Effector memory CD4-positive, alpha-beta T cell (primary cell): ENCODE measurements around the gene STK17B.

Experiments
- DNase-seq, 3 donors: peaks; one replicate each; pipeline ENCODE4 v3.0.0-alpha.2; 2020
- H3K27ac ChIP-seq: 2 replicates; pipeline ENCODE4 v1.7.0; 2013; ENCODE audit warnings: mild to moderate bottlenecking, low read length, moderate library complexity; ENCODE audit not compliant: insufficient read depth, poor library complexity, severe bottlenecking
- H3K27me3 ChIP-seq: replicated peaks from 2 replicates; pipeline ENCODE4 v1.7.0; 2013; ENCODE audit warnings: mild to moderate bottlenecking, low read length; ENCODE audit not compliant: insufficient read depth, control insufficient read depth, poor library complexity, severe bottlenecking
- H3K36me3 ChIP-seq: 2 replicates; pipeline ENCODE4 v1.7.0; 2013; ENCODE audit warnings: mild to moderate bottlenecking, low read length, moderate library complexity; ENCODE audit not compliant: control insufficient read depth, insufficient read depth
- H3K4me1 ChIP-seq: 2 replicates; pipeline ENCODE4 v1.7.0; 2013; ENCODE audit warnings: low read length, mild to moderate bottlenecking; ENCODE audit not compliant: control insufficient read depth, insufficient read depth, poor library complexity, severe bottlenecking
- H3K4me3 ChIP-seq: 2 replicates; pipeline ENCODE4 v1.7.0; 2013; ENCODE audit warnings: low read length, low read depth, mild to moderate bottlenecking; ENCODE audit not compliant: insufficient read depth, poor library complexity, severe bottlenecking
- H3K9me3 ChIP-seq: 2 replicates; pipeline ENCODE4 v1.7.0; 2013; ENCODE audit warnings: mild to moderate bottlenecking, low read length, moderate library complexity; ENCODE audit not compliant: control insufficient read depth

STK17B gene

GRCh38 chr2:196173505-196173904 lies 2.1 kb upstream of the STK17B start:
- H3K36me3 ChIP-seq, result peaks cover 22% of the 10 kb centered on the region
- H3K4me3 ChIP-seq, result peak overlapping the region; percentile 66
- H3K4me1 ChIP-seq, result peaks cover 58% of the 10 kb centered on the region
- peak overlapping the region; percentile 89 for H3K27ac ChIP-seq
- DNase-seq, result no peak
- no peaks in the 10 kb centered on the region for H3K27me3 ChIP-seq
- no peaks in the 10 kb centered on the region for H3K9me3 ChIP-seq

GRCh38 chr2:196172951-196173350 lies 1.6 kb upstream of the STK17B start:
- H3K9me3 ChIP-seq, result no peaks in the 10 kb centered on the region
- H3K4me3 ChIP-seq, result peak overlapping the region; percentile 66
- H3K36me3 ChIP-seq, result peaks cover 22% of the 10 kb centered on the region
- no peak for DNase-seq
- no peaks in the 10 kb centered on the region for H3K27me3 ChIP-seq
- peak overlapping the region; percentile 89 for H3K27ac ChIP-seq
- H3K4me1 ChIP-seq, result peaks cover 55% of the 10 kb centered on the region

- DNase-seq, result no peak
- no peaks in the 10 kb centered on the region for H3K9me3 ChIP-seq
- peak overlapping the region; percentile 89 for H3K27ac ChIP-seq
- no peaks in the 10 kb centered on the region for H3K27me3 ChIP-seq
- H3K36me3 ChIP-seq, result peaks cover 27% of the 10 kb centered on the region
- H3K4me3 ChIP-seq, result peak overlapping the region; percentile 66
- peaks cover 45% of the 10 kb centered on the region for H3K4me1 ChIP-seq
These were observed 568 bp upstream of the STK17B start for GRCh38 chr2:196171946-196172345.

- H3K9me3 ChIP-seq, result no peaks in the 10 kb centered on the region
- no peak for DNase-seq
- peak overlapping the region; percentile 98 for H3K4me3 ChIP-seq
- no peaks in the 10 kb centered on the region for H3K27me3 ChIP-seq
- peaks cover 40% of the 10 kb centered on the region for H3K4me1 ChIP-seq
- H3K36me3 ChIP-seq, result peaks cover 27% of the 10 kb centered on the region
- peak overlapping the region; percentile 94 for H3K27ac ChIP-seq
These were observed 651 bp downstream of the STK17B start for GRCh38 chr2:196170606-196171247.

DNA sequence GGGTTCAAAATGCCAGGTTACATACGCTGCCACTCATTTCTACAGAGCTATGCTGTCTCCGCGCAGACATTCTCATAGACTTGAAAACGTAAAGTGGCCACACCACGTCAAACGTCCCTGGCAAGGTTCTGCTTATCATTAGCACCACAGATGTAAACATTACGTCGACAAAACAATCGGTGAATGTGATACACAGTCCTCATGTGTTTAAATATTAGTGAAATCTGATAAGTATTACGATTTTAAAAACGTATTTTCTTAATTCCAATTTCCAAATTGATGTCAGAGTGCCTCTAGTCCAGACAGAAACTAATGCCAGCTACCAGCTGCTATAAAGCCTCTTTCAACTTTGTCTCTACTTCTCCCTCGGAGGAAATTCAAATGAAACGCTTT lies 1.2 kb downstream of the STK17B start:
- Histone ChIP-seq H3K9me3 (no peaks in the 10 kb centered on the region), H3K36me3 (peaks cover 27% of the 10 kb centered on the region), H3K4me3 (peak overlapping the region; percentile 98), H3K27ac (peak overlapping the region; percentile 94), H3K27me3 (no peaks in the 10 kb centered on the region), H3K4me1 (peaks cover 39% of the 10 kb centered on the region)
- no peak for DNase-seq

- Histone ChIP-seq H3K36me3 (peaks cover 33% of the 10 kb centered on the region), H3K27ac (peak overlapping the region; percentile 94), H3K4me1 (peaks cover 40% of the 10 kb centered on the region), H3K27me3 (no peaks in the 10 kb centered on the region), H3K9me3 (no peaks in the 10 kb centered on the region), H3K4me3 (peak overlapping the region; percentile 98)
- no peak for DNase-seq
These were observed 1.9 kb downstream of the STK17B start for GRCh38 chr2:196169516-196169915.

DNA sequence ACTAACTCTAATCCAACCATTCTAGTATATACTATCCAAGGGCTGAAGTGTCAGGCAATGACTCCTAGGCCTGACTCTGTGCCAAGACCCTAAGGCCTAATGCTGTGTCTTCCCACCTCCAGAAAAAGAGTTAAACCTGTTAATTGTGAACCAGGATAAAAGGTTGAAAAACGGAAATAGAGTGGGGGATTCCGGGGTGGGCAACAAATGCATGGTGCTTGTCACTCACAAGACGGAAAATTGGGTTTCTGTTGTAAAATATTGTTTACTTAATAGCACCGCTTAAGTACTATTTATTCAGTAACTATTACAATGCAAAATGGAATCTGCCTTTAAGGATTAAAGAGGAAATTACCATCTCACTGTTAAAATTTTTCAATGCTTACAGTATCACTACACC lies 3.2 kb downstream of the STK17B start:
- no peak for DNase-seq
- H3K4me3 ChIP-seq, result peak overlapping the region; percentile 98
- H3K27me3 ChIP-seq, result no peaks in the 10 kb centered on the region
- peak overlapping the region; percentile 94 for H3K27ac ChIP-seq
- H3K36me3 ChIP-seq, result peaks cover 33% of the 10 kb centered on the region
- peaks cover 32% of the 10 kb centered on the region for H3K4me1 ChIP-seq
- H3K9me3 ChIP-seq, result no peaks in the 10 kb centered on the region

DNA sequence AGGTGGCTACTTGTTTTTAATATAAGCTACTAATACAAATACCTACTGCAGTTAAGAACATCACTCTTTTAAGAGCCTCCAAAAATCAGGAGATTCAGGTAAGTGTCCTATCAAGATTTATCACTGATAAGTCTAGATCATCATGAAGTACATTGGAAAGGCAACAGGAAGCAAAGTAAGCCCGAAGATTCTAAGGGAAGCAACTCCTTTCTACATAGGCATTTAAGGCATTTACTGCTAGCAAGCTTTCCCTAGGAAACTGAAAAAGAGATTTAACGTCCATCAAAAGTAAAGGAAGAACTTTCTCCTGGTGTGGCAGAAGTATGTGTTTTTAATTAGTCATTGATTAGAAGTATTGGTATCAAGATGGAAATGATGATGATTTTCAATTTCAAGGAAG lies 3.7 kb downstream of the STK17B start:
- Histone ChIP-seq H3K9me3 (no peaks in the 10 kb centered on the region), H3K27ac (peak overlapping the region; percentile 94), H3K36me3 (peaks cover 38% of the 10 kb centered on the region), H3K27me3 (no peaks in the 10 kb centered on the region), H3K4me3 (peak overlapping the region; percentile 98), H3K4me1 (peaks cover 30% of the 10 kb centered on the region)
- no peak for DNase-seq

DNA sequence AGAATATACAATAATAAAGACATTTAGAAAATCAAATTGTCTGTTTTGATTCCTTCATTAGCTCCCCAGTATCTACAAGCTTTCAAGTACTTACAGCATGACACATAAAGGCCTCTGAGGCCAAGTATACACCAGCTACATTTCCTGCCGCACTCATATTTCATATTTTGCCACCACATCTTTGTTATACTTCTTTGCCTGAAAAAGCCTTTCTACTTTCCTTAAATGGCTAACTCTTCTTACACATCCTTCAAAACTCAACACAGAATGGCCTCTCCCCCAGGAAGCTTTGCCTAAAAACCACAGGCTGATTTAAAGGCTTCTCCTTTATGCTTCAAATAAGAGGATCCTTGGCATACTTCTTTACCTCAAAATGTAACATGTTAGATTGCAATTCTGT lies 4.5 kb downstream of the STK17B start:
- Histone ChIP-seq H3K36me3 (peaks cover 46% of the 10 kb centered on the region), H3K27me3 (no peaks in the 10 kb centered on the region), H3K9me3 (no peaks in the 10 kb centered on the region), H3K4me1 (peaks cover 31% of the 10 kb centered on the region), H3K27ac (peak overlapping the region; percentile 94), H3K4me3 (peak overlapping the region; percentile 98)
- DNase-seq, result no peak

GRCh38 chr2:196165016-196165415 lies 6.4 kb downstream of the STK17B start:
- peaks cover 38% of the 10 kb centered on the region for H3K36me3 ChIP-seq
- no peaks in the 10 kb centered on the region for H3K9me3 ChIP-seq
- DNase-seq, result no peak
- H3K4me3 ChIP-seq, result peak overlapping the region; percentile 98
- no peaks in the 10 kb centered on the region for H3K27me3 ChIP-seq
- peaks cover 37% of the 10 kb centered on the region for H3K4me1 ChIP-seq
- peak overlapping the region; percentile 94 for H3K27ac ChIP-seq
